Uterus (tissue), 4 donors: ENCODE measurements around the gene CCL16. TPM values are rescaled to one million over a fixed set of nuclear protein-coding genes. Genes with fewer than 3 reads are reported as not detected.

Experiments
- DNase-seq, 2 donors: peaks; one replicate each; pipeline ENCODE4 v3.0.0-alpha.2; 2019 to 2020
- H3K27ac ChIP-seq, 2 donors: fragments of 200-600 bp; sonication (generic); 1 replicate in 1 of 2; 2 replicates in 1 of 2; pipeline ENCODE4 v1.5.1; 2016 to 2018
- H3K27me3 ChIP-seq, 2 donors: fragments of 200-600 bp; sonication (generic); one replicate each; pipeline ENCODE4 v1.5.1; 2018 to 2019; ENCODE audit warnings: control low read depth in 1 of 2
- H3K36me3 ChIP-seq, 2 donors: fragments of 200-600 bp; sonication (generic); one replicate each; pipeline ENCODE4 v1.5.1; 2019; ENCODE audit warnings: control low read depth in 1 of 2
- H3K4me1 ChIP-seq, 2 donors: fragments of 200-600 bp; sonication (generic); one replicate each; pipeline ENCODE4 v1.5.1; 2018 to 2019; ENCODE audit warnings: control low read depth in 1 of 2
- H3K4me3 ChIP-seq, 2 donors: fragments of 200-600 bp; sonication (generic); 1 replicate in 1 of 2; 2 replicates in 1 of 2; pipeline ENCODE4 v1.5.1; 2018 to 2019; ENCODE audit warnings: mild to moderate bottlenecking in 1 of 2
- H3K9me3 ChIP-seq, 2 donors: fragments of 200-600 bp; sonication (generic); one replicate each; pipeline ENCODE4 v1.5.1; 2019; ENCODE audit warnings: control low read depth in 1 of 2
- CTCF ChIP-seq, 4 experiments: fragments of 200-600 bp in 2 of 4; fragments of 450-650 bp in 2 of 4; sonication (generic) in 2 of 4; IDR thresholded peaks; one replicate each; pipeline ENCODE4 v1.5.1; 2016 to 2019; ENCODE audit warnings: antibody characterized with exemption in 4 of 4, mild to moderate bottlenecking in 2 of 4, moderate library complexity in 1 of 4
- POLR2A ChIP-seq, 2 donors: fragments of 450-650 bp; IDR thresholded peaks; one replicate each; pipeline ENCODE4 v1.6.1; 2016; ENCODE audit warnings: antibody characterized with exemption in 2 of 2, mild to moderate bottlenecking in 1 of 2, moderate library complexity in 1 of 2
- intact Hi-C: fragments of 100-400 bp; cut with DNase I; formaldehyde crosslinking; loops from one replicate; pipeline ENCODE4 v1.15.1; 2023; ENCODE audit warnings: low total_unique reads
- total RNA-seq, 4 donors: library from RNA; depleted of rRNA in 3 of 4; stranded (reverse); fragments of >200 nt in 3 of 4; gene quantifications; one replicate each; pipeline versions ENCODE4 v1.1.0 to v1.2.4, GENCODE V29; 2014 to 2023
- donor health status: DM: yes; HTN: yes; CAD: no.

CCL16 gene
- total RNA-seq, 4 donors from 2014 or later: 1.6 TPM; not detected in 3

- Histone ChIP-seq H3K36me3 (no peaks in the 10 kb centered on the region), H3K27ac (no peak overlapping the region), H3K27me3 (no peaks in the 10 kb centered on the region), H3K4me3 (no peak overlapping the region), H3K4me1 (no peaks in the 10 kb centered on the region), H3K9me3 (no peaks in the 10 kb centered on the region)
- no peak for TF ChIP-seq CTCF (IDR thresholded peaks at IDR 0.05)
- intact Hi-C loops: no loop called here
- DNase-seq: no peak
These were observed 31.9 kb downstream of the CCL16 start for GRCh38 chr17:35949401-35949800.

DNA sequence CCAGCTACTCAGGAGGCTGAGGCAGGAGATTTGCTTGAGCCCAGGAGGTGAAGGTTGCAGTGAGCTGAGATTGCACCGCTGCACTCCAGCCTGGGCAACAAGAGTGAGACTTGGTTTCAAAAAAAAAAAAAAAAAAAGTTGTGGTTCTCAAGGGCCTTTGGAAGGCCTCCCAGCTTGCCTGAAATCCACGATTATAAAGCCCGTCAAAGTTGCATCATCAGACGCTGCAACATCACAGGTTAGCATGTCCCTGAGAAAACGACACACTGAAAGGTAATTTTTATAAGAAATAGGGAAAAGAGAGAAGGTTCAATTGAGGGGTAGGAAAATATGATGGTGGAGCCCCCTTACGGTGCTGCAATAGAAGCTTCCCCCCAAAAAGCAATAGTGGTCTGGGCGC is 33.2 kb downstream of the CCL16 start:
- no peak for TF ChIP-seq CTCF (IDR thresholded peaks at IDR 0.05)
- no peak for TF ChIP-seq POLR2A (IDR thresholded peaks at IDR 0.05)
- no peak for DNase-seq
- H3K27ac ChIP-seq: no peak overlapping the region
- H3K36me3 ChIP-seq: no peaks in the 10 kb centered on the region
- H3K9me3 ChIP-seq: no peaks in the 10 kb centered on the region
- H3K4me1 ChIP-seq: no peaks in the 10 kb centered on the region
- H3K27me3 ChIP-seq: no peaks in the 10 kb centered on the region
- no peak overlapping the region for H3K4me3 ChIP-seq
- intact Hi-C loops: no loop called here

DNA sequence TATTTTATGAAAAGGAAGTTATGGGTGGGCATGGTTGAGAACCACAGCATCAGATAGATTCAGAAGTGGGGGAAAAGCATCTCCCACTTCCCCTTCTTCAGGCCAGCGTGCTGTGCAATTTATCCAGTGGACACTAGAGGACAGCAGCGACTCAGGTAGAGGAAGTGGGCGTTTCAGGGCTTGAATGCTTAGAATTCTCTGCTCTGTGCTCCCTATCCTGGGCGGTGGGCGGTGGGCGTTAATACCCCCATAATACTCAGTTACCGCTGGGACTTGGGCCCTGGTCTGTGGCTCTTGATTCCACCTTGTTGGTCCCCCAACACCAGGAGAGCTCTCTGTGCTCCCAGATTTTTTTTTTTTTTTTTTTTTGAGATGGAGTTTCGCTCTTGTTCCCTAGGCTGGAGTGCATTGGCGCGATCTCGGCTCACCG is 34.1 kb downstream of the CCL16 start:
- TF ChIP-seq CTCF (IDR thresholded peaks at IDR 0.05) (peak; percentile 42 to 51 (median 46)), POLR2A (IDR thresholded peaks at IDR 0.05) (no peak)
- Histone ChIP-seq H3K4me3 (no peak overlapping the region), H3K4me1 (no peaks in the 10 kb centered on the region), H3K27me3 (no peaks in the 10 kb centered on the region), H3K9me3 (no peaks in the 10 kb centered on the region), H3K27ac (no peak overlapping the region), H3K36me3 (no peaks in the 10 kb centered on the region)
- intact Hi-C loops: no loop called here
- DNase-seq: peak in 1 of 2 donors; percentile 27

- Histone ChIP-seq H3K36me3 (no peaks in the 10 kb centered on the region), H3K27me3 (no peaks in the 10 kb centered on the region), H3K4me3 (no peak overlapping the region), H3K4me1 (no peaks in the 10 kb centered on the region), H3K27ac (no peak overlapping the region), H3K9me3 (no peaks in the 10 kb centered on the region)
- no peak for DNase-seq
- intact Hi-C loops: no loop called here
- TF ChIP-seq CTCF (IDR thresholded peaks at IDR 0.05): no peak
These were observed 37.1 kb downstream of the CCL16 start for GRCh38 chr17:35944151-35944550.

- H3K4me1 ChIP-seq: no peaks in the 10 kb centered on the region
- no peak within 1 kb of the TSS for H3K27ac ChIP-seq
- H3K4me3 ChIP-seq: no peak within 1 kb of the TSS
- no peak for DNase-seq
- no peaks in the 10 kb centered on the region for H3K27me3 ChIP-seq
- H3K9me3 ChIP-seq: no peaks in the 10 kb centered on the region
- TF ChIP-seq POLR2A (IDR thresholded peaks at IDR 0.05) (no peak), CTCF (IDR thresholded peaks at IDR 0.05) (no peak)
- H3K36me3 ChIP-seq: no peaks in the 10 kb centered on the region
- intact Hi-C loops: no loop called here
These were observed 37.8 kb downstream of the CCL16 start, which contains the start of gene LYZL6 for GRCh38 chr17:35943537-35943936. Gene LYZL6 (minus strand): TSS chr17:35943713. CDS start chr17:35939356, 4,357 bp downstream.
